Ishikawa (cell line): ENCODE measurements around the gene KIAA0513.

Experiments
- RAD21 ChIP-seq: IDR thresholded peaks from 2 replicates; pipeline ENCODE4 v1.6.1; 2012; ENCODE audit warnings: low read depth
- TEAD4 ChIP-seq: IDR thresholded peaks from 2 replicates; pipeline ENCODE4 v1.6.1; 2012

DNA sequence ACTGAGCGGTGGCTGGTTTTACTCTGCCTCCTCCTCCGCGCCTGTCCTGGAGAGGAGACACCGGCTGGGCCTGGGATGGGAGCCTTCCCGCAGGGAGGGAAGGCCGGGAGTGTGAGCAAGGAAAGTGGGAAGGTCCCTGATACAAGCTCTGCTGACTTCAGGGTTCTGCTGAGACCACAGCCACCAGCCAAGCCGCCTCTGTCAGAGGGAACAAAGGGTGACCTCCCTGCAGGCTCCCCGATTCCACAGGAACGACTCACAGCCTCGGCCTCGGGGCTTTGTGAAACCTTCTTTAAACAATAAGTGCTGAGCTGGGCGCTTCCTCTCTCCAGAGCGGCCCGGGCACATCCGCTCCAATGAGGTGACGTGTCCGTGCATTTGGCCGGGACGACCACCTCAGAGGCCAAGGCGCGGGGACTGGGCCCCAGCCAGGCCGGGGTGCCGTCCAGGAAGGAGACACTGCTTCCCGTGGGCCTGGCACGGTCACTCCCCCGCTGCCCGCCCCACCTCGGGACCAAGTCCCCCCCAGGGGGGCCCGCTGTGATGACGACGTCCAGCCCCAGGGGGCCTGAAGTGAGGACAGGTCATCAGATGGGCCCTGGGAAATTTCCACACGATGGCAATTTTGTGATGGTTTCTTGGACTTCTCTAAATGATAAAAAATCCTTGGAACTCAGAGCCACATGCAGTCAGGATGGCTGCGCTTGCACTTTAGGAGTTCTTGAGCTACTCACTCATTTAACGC lies 96.5 kb downstream of the KIAA0513 start:
- no peak for TF ChIP-seq TEAD4
- TF ChIP-seq RAD21: no peak
